Sigmoid colon (tissue), 7 donors: ENCODE data around the gene ZNF19. TPM values are rescaled to one million over a fixed set of nuclear protein-coding genes. Genes with fewer than 3 reads are reported as not detected.

Source experiments
- DNase-seq: peaks from one replicate; pipeline ENCODE4 v3.0.0-alpha.2; 2019
- H3K27ac ChIP-seq, 4 donors: fragments of 200-600 bp; sonication (generic); one replicate each; pipeline ENCODE4 v1.5.1; 2016 to 2019; ENCODE audit warnings: mild to moderate bottlenecking in 1 of 4
- H3K27me3 ChIP-seq, 3 donors: fragments of 200-600 bp; sonication (generic); one replicate each; pipeline ENCODE4 v1.5.1; 2019; ENCODE audit warnings: mild to moderate bottlenecking in 1 of 3
- H3K36me3 ChIP-seq, 4 donors: fragments of 200-600 bp; sonication (generic); one replicate each; pipeline ENCODE4 v1.5.1; 2016 to 2019
- H3K4me1 ChIP-seq, 4 donors: fragments of 200-600 bp; sonication (generic); one replicate each; pipeline ENCODE4 v1.5.1; 2017 to 2019
- H3K4me3 ChIP-seq, 4 donors: fragments of 200-600 bp; sonication (generic); one replicate each; pipeline ENCODE4 v1.5.1; 2017 to 2019; ENCODE audit warnings: mild to moderate bottlenecking in 2 of 4, moderate library complexity in 1 of 4
- H3K9me3 ChIP-seq, 4 donors: fragments of 200-600 bp in 3 of 4; sonication (generic) in 3 of 4; one replicate each; pipeline versions ENCODE4 v1.5.1 to v1.6.1; 2013 to 2019
- CTCF ChIP-seq, 4 experiments: fragments of 450-650 bp in 3 of 4; fragments of 200-600 bp in 1 of 4; IDR thresholded peaks; one replicate each; pipeline ENCODE4 v1.5.1; 2016 to 2019; ENCODE audit warnings: antibody characterized with exemption in 4 of 4, mild to moderate bottlenecking in 3 of 4, moderate library complexity in 2 of 4
- EP300 ChIP-seq, 4 donors: sonication (generic); formaldehyde crosslinking; IDR thresholded peaks; one replicate each; pipeline ENCODE4 v1.6.1; 2017; ENCODE audit warnings: antibody characterized with exemption in 4 of 4
- POLR2A ChIP-seq, 2 donors: fragments of 450-650 bp; IDR thresholded peaks; one replicate each; pipeline ENCODE4 v1.6.1; 2016; ENCODE audit warnings: antibody characterized with exemption in 2 of 2, mild to moderate bottlenecking in 2 of 2, moderate library complexity in 2 of 2
- POLR2AphosphoS5 ChIP-seq, 4 donors: sonication (generic); formaldehyde crosslinking; IDR thresholded peaks; one replicate each; pipeline ENCODE4 v1.6.1; 2017; ENCODE audit warnings: antibody characterized with exemption in 4 of 4
- WGBS, 2 donors: extraction: QIAGEN DNeasy Blood & Tissue Kit; methylation state at CpG; one replicate each; pipeline ENCODE4 v1.1.7; 2013; 5-methylcytosine and 5-hydroxymethylcytosine counted together
- intact Hi-C: fragments of 100-400 bp; cut with DNase I; formaldehyde crosslinking; loops from one replicate; pipeline ENCODE4 v1.15.1; 2023
- polyA plus RNA-seq, 3 donors: library from polyadenylated mRNA; stranded (reverse); fragments of 200-250 nt; gene quantifications; one replicate each; pipeline ENCODE4 v1.2.3, GENCODE V29; 2013
- total RNA-seq, 4 donors: library from RNA; depleted of rRNA; stranded (reverse); fragments of >200 nt; gene quantifications; one replicate each; pipeline ENCODE4 v1.1.0, GENCODE V29; 2016
- donor health status: healthy with polysubstance abuse.
- donor health status: Bipolar disorder and iron deficiency.
- donor health status: healthy.

Gene ZNF19
- total and polyA plus RNA-seq, 7 donors: 2.3 to 7.4 (median 5.2) TPM

GRCh38 chr16:71459510-71459909 is 29.6 kb downstream of the ZNF19 start:
- Histone ChIP-seq H3K27ac (peak overlapping the region in 1 of 4 donors; percentile 64), H3K4me1 (peaks cover 0 to 28% (median 22%) of the 10 kb centered on the region in 4 donors), H3K36me3 (peaks cover 0 to 27% (median 23%) of the 10 kb centered on the region in 4 donors), H3K27me3 (no peaks in the 10 kb centered on the region), H3K9me3 (no peaks in the 10 kb centered on the region), H3K4me3 (no peak overlapping the region)
- no peak for DNase-seq
- intact Hi-C loops: no loop called here
- no peak for TF ChIP-seq CTCF (IDR thresholded peaks at IDR 0.05)
- no peak for TF ChIP-seq EP300 (IDR thresholded peaks at IDR 0.05)
- TF ChIP-seq POLR2AphosphoS5 (IDR thresholded peaks at IDR 0.05): no peak
- no peak for TF ChIP-seq POLR2A (IDR thresholded peaks at IDR 0.05)

GRCh38 chr16:71456801-71457200 is 32.3 kb downstream of the ZNF19 start:
- Histone ChIP-seq H3K9me3 (peaks cover 0 to 5% (median 2%) of the 10 kb centered on the region in 4 donors), H3K4me1 (peaks cover 0 to 20% (median 20%) of the 10 kb centered on the region in 4 donors), H3K27me3 (no peaks in the 10 kb centered on the region), H3K4me3 (no peak overlapping the region), H3K36me3 (peaks cover 14 to 51% (median 48%) of the 10 kb centered on the region in 4 donors), H3K27ac (no peak overlapping the region)
- DNase-seq: no peak
- WGBS, 2 donors: 96 to 98% methylated on average over 4 of the region's 4 CpGs
- intact Hi-C loops: no loop called here
- no peak for TF ChIP-seq POLR2A (IDR thresholded peaks at IDR 0.05)
- no peak for TF ChIP-seq EP300 (IDR thresholded peaks at IDR 0.05)
- no peak for TF ChIP-seq POLR2AphosphoS5 (IDR thresholded peaks at IDR 0.05)
- no peak for TF ChIP-seq CTCF (IDR thresholded peaks at IDR 0.05)

GRCh38 chr16:71453036-71453435 is 36.1 kb downstream of the ZNF19 start:
- Histone ChIP-seq H3K9me3 (peaks cover 19 to 40% (median 37%) of the 10 kb centered on the region in 4 donors), H3K4me3 (no peak overlapping the region), H3K27me3 (no peaks in the 10 kb centered on the region), H3K36me3 (peaks cover 39 to 89% (median 84%) of the 10 kb centered on the region in 4 donors), H3K4me1 (no peaks in the 10 kb centered on the region), H3K27ac (no peak overlapping the region)
- intact Hi-C loops: loop anchor here (5.0 kb wide), 1 partner anchor 39 kb away; no protein-coding TSS in a partner anchor
- TF ChIP-seq POLR2AphosphoS5 (IDR thresholded peaks at IDR 0.05) (no peak), EP300 (IDR thresholded peaks at IDR 0.05) (no peak), CTCF (IDR thresholded peaks at IDR 0.05) (no peak), POLR2A (IDR thresholded peaks at IDR 0.05) (no peak)
- DNase-seq: no peak

GRCh38 chr16:71449020-71449419 is 40.1 kb downstream of the ZNF19 start:
- Histone ChIP-seq H3K4me3 (no peak overlapping the region), H3K36me3 (peaks cover 42 to 65% (median 59%) of the 10 kb centered on the region in 4 donors), H3K27me3 (no peaks in the 10 kb centered on the region), H3K4me1 (no peaks in the 10 kb centered on the region), H3K27ac (no peak overlapping the region), H3K9me3 (peaks cover 34 to 66% (median 60%) of the 10 kb centered on the region in 4 donors)
- no peak for DNase-seq
- WGBS, 2 donors: 97 to 98% methylated on average over 3 of the region's 3 CpGs
- intact Hi-C loops: no loop called here
- TF ChIP-seq POLR2AphosphoS5 (IDR thresholded peaks at IDR 0.05): no peak
- TF ChIP-seq EP300 (IDR thresholded peaks at IDR 0.05): no peak
- TF ChIP-seq POLR2A (IDR thresholded peaks at IDR 0.05): no peak
- TF ChIP-seq CTCF (IDR thresholded peaks at IDR 0.05): no peak

GRCh38 chr16:71448274-71448866 is 40.8 kb downstream of the ZNF19 start:
- H3K36me3 ChIP-seq: peaks cover 42 to 58% (median 53%) of the 10 kb centered on the region in 4 donors
- intact Hi-C loops: no loop called here
- H3K9me3 ChIP-seq: peaks cover 34 to 66% (median 62%) of the 10 kb centered on the region in 4 donors
- DNase-seq: no peak
- H3K27ac ChIP-seq: no peak overlapping the region
- TF ChIP-seq POLR2A (IDR thresholded peaks at IDR 0.05) (no peak), CTCF (IDR thresholded peaks at IDR 0.05) (no peak), EP300 (IDR thresholded peaks at IDR 0.05) (no peak), POLR2AphosphoS5 (IDR thresholded peaks at IDR 0.05) (no peak)
- H3K4me1 ChIP-seq: no peaks in the 10 kb centered on the region
- H3K27me3 ChIP-seq: no peaks in the 10 kb centered on the region
- WGBS, 2 donors: 97 to 98% methylated on average over 7 of the region's 7 CpGs
- no peak overlapping the region for H3K4me3 ChIP-seq
